ENCODE data around the gene GAS6. TPM values are rescaled to one million over a fixed set of nuclear protein-coding genes. Genes with fewer than 3 reads are reported as not detected.

GAS6 gene
- total and polyA plus RNA-seq, 9 of the 15 experiments (the other 6 are each of a cell fraction or from before 2014, with no cell fraction given): 0.14 to 9.7 (median 4.7) TPM; not detected in 1

DNA sequence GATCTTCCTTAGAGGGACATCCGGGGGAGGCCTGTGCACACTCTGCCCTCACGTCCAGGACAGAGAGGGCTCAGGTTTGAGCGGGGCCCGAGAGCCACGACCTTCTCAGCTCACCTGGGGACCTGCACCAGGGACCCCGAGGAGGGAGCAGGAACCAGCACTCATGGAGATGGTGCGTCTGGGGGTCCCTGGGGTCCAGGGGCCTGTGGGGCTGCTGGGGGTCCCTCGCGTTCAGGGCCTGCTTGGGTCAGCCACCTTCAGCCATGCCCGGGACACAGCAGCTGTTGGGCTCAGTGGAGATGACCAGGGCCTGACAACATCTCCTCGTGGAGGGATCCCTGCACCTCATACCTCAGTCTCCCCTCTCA is 57.8 kb downstream of the GAS6 start:
- Histone ChIP-seq H2AFZ (ENCODE audit: low read depth, low read length) (no peak overlapping the region), H3K4me1 (replicated peaks in 1 of 2; ENCODE audit: control insufficient read depth in 2 of 2, insufficient read depth in 2 of 2, low read length in 2 of 2) (peaks cover 0 to 22% of the 10 kb centered on the region in 2 experiments; a peak in 2 of 5 replicates), H3K4me3 (no peak overlapping the region), H3K9ac (ENCODE audit: insufficient read depth in 1 of 2, low read depth in 2 of 2, low read length in 2 of 2) (no peak overlapping the region), H3K9me3 (replicated peaks; ENCODE audit: control insufficient read depth, insufficient read depth, low read depth, low read length) (peaks cover 4% of the 10 kb centered on the region; the same call in 1 of the 2 replicates), H3K27ac (ENCODE audit: extremely low read depth, low read depth, low read length) (no peak overlapping the region), H3K4me2 (ENCODE audit: insufficient read depth, low read length) (no peak overlapping the region), H3K27me3 (ENCODE audit: control insufficient read depth in 2 of 2, insufficient read depth in 2 of 2, low read length in 2 of 2) (peaks cover 8 to 41% of the 10 kb centered on the region in 2 experiments; a peak in 4 of 5 replicates), H3K79me2 (ENCODE audit: control insufficient read depth, insufficient read depth, low read length) (no peaks in the 10 kb centered on the region), H3K9me1 (ENCODE audit: control insufficient read depth, insufficient read depth, low read length) (no peaks in the 10 kb centered on the region), H4K20me1 (replicated peaks; ENCODE audit: control insufficient read depth, insufficient read depth, low read length) (no peaks in the 10 kb centered on the region), H3K36me3 (ENCODE audit: control insufficient read depth, insufficient read depth, low read length) (no peaks in the 10 kb centered on the region)
- ChIA-PET POLR2A (interaction anchor here (1.0 kb wide), 1 partner anchor 141 kb away, joined by 4 read pairs; no protein-coding TSS in a partner anchor), CTCF (ENCODE audit: low intra/inter-chr PET ratio) (no interaction called here)
- WGBS (ENCODE audit: insufficient coverage, low coverage, missing lambda C conversion rate): 0% methylated on average over 7 of the region's 11 CpGs
- DNase-seq (ENCODE audit: extremely low read depth in 1 of 4, low spot score in 3 of 4) (no peak), ATAC-seq (no peak), FAIRE-seq (no peak)
- in situ Hi-C loops (cut with MboI) (no loop called here), intact Hi-C loops (cut with micrococcal nuclease) (no loop called here)
- no peak for TF ChIP-seq TAF7 (tag; IDR thresholded peaks at IDR 0.05)
- no TSS peak for BruUV-seq (replicated peaks)

- peaks cover 8 to 46% of the 10 kb centered on the region in 2 experiments; a peak in 4 of 5 replicates for H3K27me3 ChIP-seq (ENCODE audit: control insufficient read depth in 2 of 2, insufficient read depth in 2 of 2, low read length in 2 of 2)
- ATAC-seq: no peak
- intact Hi-C loops (cut with micrococcal nuclease) (no loop called here), in situ Hi-C loops (cut with MboI) (no loop called here)
- DNase-seq (ENCODE audit: extremely low read depth in 1 of 4, low spot score in 3 of 4): no peak
- no peaks in the 10 kb centered on the region for H3K36me3 ChIP-seq (ENCODE audit: control insufficient read depth, insufficient read depth, low read length)
- no peak overlapping the region for H2AFZ ChIP-seq (ENCODE audit: low read depth, low read length)
- H4K20me1 ChIP-seq (replicated peaks; ENCODE audit: control insufficient read depth, insufficient read depth, low read length): no peaks in the 10 kb centered on the region
- no peak overlapping the region for H3K4me2 ChIP-seq (ENCODE audit: insufficient read depth, low read length)
- FAIRE-seq: no peak
- no peaks in the 10 kb centered on the region for H3K79me2 ChIP-seq (ENCODE audit: control insufficient read depth, insufficient read depth, low read length)
- H3K4me1 ChIP-seq (replicated peaks in 1 of 2; ENCODE audit: control insufficient read depth in 2 of 2, insufficient read depth in 2 of 2, low read length in 2 of 2): peaks cover 0 to 23% of the 10 kb centered on the region in 2 experiments; a peak in 2 of 5 replicates
- H3K27ac ChIP-seq (ENCODE audit: extremely low read depth, low read depth, low read length): no peak overlapping the region
- H3K9me1 ChIP-seq (ENCODE audit: control insufficient read depth, insufficient read depth, low read length): no peaks in the 10 kb centered on the region
- CTCF ChIA-PET (ENCODE audit: low intra/inter-chr PET ratio): no interaction called here
- H3K9ac ChIP-seq (ENCODE audit: insufficient read depth in 1 of 2, low read depth in 2 of 2, low read length in 2 of 2): no peak overlapping the region
- H3K4me3 ChIP-seq: no peak overlapping the region
- BruUV-seq (replicated peaks): no TSS peak
- 6% methylated on average over 17 of the region's 27 CpGs for WGBS (ENCODE audit: insufficient coverage, low coverage, missing lambda C conversion rate)
- POLR2A ChIA-PET: no interaction called here
- peaks cover 4% of the 10 kb centered on the region; the same call in 1 of the 2 replicates for H3K9me3 ChIP-seq (replicated peaks; ENCODE audit: control insufficient read depth, insufficient read depth, low read depth, low read length)
- no peak for TF ChIP-seq CCAR2 (IDR thresholded peaks at IDR 0.05; ENCODE audit: low read depth, low read length)
- TF ChIP-seq SRSF1 (IDR thresholded peaks at IDR 0.05; ENCODE audit: low read depth, low read length): no peak
- TF ChIP-seq, protein P1, sequence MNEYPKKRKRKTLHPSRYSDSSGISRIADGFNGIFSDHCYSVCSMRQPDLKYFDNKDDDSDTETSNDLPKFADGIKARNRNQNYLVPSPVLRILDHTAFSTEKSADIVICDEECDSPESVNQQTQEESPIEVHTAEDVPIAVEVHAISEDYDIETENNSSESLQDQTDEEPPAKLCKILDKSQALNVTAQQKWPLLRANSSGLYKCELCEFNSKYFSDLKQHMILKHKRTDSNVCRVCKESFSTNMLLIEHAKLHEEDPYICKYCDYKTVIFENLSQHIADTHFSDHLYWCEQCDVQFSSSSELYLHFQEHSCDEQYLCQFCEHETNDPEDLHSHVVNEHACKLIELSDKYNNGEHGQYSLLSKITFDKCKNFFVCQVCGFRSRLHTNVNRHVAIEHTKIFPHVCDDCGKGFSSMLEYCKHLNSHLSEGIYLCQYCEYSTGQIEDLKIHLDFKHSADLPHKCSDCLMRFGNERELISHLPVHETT (CRISPR knock-in tag; conservative IDR thresholded peaks at IDR 0.05 in 1 of 2, IDR thresholded peaks at IDR 0.05 in 1 of 2): no peak
- TF ChIP-seq, protein P2, sequence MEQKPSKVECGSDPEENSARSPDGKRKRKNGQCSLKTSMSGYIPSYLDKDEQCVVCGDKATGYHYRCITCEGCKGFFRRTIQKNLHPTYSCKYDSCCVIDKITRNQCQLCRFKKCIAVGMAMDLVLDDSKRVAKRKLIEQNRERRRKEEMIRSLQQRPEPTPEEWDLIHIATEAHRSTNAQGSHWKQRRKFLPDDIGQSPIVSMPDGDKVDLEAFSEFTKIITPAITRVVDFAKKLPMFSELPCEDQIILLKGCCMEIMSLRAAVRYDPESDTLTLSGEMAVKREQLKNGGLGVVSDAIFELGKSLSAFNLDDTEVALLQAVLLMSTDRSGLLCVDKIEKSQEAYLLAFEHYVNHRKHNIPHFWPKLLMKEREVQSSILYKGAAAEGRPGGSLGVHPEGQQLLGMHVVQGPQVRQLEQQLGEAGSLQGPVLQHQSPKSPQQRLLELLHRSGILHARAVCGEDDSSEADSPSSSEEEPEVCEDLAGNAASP (IDR thresholded peaks at IDR 0.05): no peak
- TF ChIP-seq RCOR1 (IDR thresholded peaks at IDR 0.05; ENCODE audit: borderline replicate concordance in 1 of 2, low read depth in 2 of 2, low read length in 2 of 2): no peak
- no peak for TF ChIP-seq ZNF41 (CRISPR knock-in tag; conservative IDR thresholded peaks at IDR 0.05)
- TF ChIP-seq SRF (CRISPR knock-in tag; IDR thresholded peaks at IDR 0.05): no peak
- no peak for TF ChIP-seq CTCF (IDR thresholded peaks at IDR 0.05 in 2 of 3, conservative IDR thresholded peaks at IDR 0.05 in 1 of 3; ENCODE audit: insufficient read depth in 2 of 3, low read depth in 1 of 3, low read length in 3 of 3)
Observed at GRCh38 chr13:113805431-113806103, 58.3 kb downstream of the GAS6 start.

Measured in K562 (cell line).